Panc1 (cell line): ENCODE results near the gene TECPR2.

ENCODE experiments used
- CTCF ChIP-seq: fragments of 450-650 bp; IDR thresholded peaks from 2 replicates; pipeline ENCODE4 v1.5.1; 2017; ENCODE audit warnings: mild to moderate bottlenecking
- POLR2AphosphoS5 ChIP-seq: IDR thresholded peaks from 2 replicates; pipeline ENCODE4 v1.6.1; 2012; ENCODE audit warnings: mild to moderate bottlenecking, low read depth, low read length, moderate library complexity
- TCF7L2 ChIP-seq: IDR thresholded peaks from 2 replicates; pipeline ENCODE4 v1.6.1; 2011; ENCODE audit warnings: mild to moderate bottlenecking, low read depth, low read length, inconsistent platforms

GRCh38 chr14:102548616-102549240 is 186.0 kb downstream of the TECPR2 start:
- TF ChIP-seq CTCF (no peak), TCF7L2 (no peak), POLR2AphosphoS5 (no peak)
